OCI-LY7 (cell line): ENCODE measurements around the gene RAB40C. TPM values are rescaled to one million over a fixed set of nuclear protein-coding genes. Genes with fewer than 3 reads are reported as not detected.

Experiments
- BruUV-seq: library from RNA; stranded (reverse); fragments of 400-500 nt; replicated peaks from 2 replicates; lab custom pipeline; 2021; lab: Mats Ljungman, UMichigan
- CTCF ChIA-PET: fragments of 300-600 bp; sonication (Branson Sonifier 250); formaldehyde crosslinking; loops from one replicate; lab custom pipeline; 2022; ENCODE audit warnings: antibody characterized with exemption; ENCODE audit not compliant: unreplicated experiment; lab: Charles Lee
- POLR2A ChIA-PET: fragments of 300-600 bp; sonication (Branson Sonifier 250); formaldehyde crosslinking; loops from one replicate; lab custom pipeline; 2022; ENCODE audit warnings: antibody characterized with exemption; lab: Charles Lee
- DNase-seq: peaks from one replicate; pipeline ENCODE4 v3.0.0-alpha.2; 2015; ENCODE audit warnings: low spot score
- H2AFZ ChIP-seq: fragments of 200-600 bp; sonication (generic), shearing (Covaris generic); 2 replicates; pipeline ENCODE4 v1.6.1; 2014; ENCODE audit warnings: mild to moderate bottlenecking, antibody characterized with exemption, low read length, moderate library complexity
- H3K27ac ChIP-seq: fragments of 200-600 bp; sonication (generic); 2 replicates; pipeline ENCODE4 v1.5.1; 2014; ENCODE audit warnings: mixed run types, low read depth, mild to moderate bottlenecking, moderate library complexity, low read length, inconsistent platforms; ENCODE audit not compliant: poor library complexity, severe bottlenecking
- H3K36me3 ChIP-seq: fragments of 200-600 bp; sonication (generic); 2 replicates; pipeline ENCODE4 v1.6.1; 2014; ENCODE audit warnings: mild to moderate bottlenecking, antibody characterized with exemption, low read length, moderate library complexity, mixed read lengths; ENCODE audit not compliant: insufficient read depth
- H3K4me1 ChIP-seq: fragments of 200-600 bp; sonication (generic); 2 replicates; pipeline ENCODE4 v1.5.1; 2014; ENCODE audit warnings: mild to moderate bottlenecking, low read length; ENCODE audit not compliant: insufficient read depth, poor library complexity, severe bottlenecking
- H3K4me2 ChIP-seq: fragments of 200-600 bp; sonication (generic); 2 replicates; pipeline ENCODE4 v1.6.1; 2014; ENCODE audit warnings: mild to moderate bottlenecking, low read length
- H3K4me3 ChIP-seq: fragments of 200-600 bp; sonication (generic); 2 replicates; pipeline ENCODE4 v1.5.1; 2014; ENCODE audit warnings: mild to moderate bottlenecking, low read depth, low read length; ENCODE audit not compliant: poor library complexity, severe bottlenecking
- H3K79me2 ChIP-seq: fragments of 200-600 bp; sonication (generic); 2 replicates; pipeline ENCODE4 v1.6.1; 2016; ENCODE audit warnings: low read depth, mild to moderate bottlenecking, low read length, moderate library complexity, mixed read lengths; ENCODE audit not compliant: insufficient read depth
- H3K9me2 ChIP-seq: fragments of 200-600 bp; sonication (generic); 2 replicates; pipeline ENCODE4 v1.6.1; 2016; ENCODE audit warnings: mild to moderate bottlenecking, low read length, mixed read lengths; ENCODE audit not compliant: insufficient read depth
- H3K9me3 ChIP-seq: fragments of 200-600 bp; sonication (generic); 2 replicates; pipeline ENCODE4 v1.6.1; 2014; ENCODE audit warnings: mild to moderate bottlenecking, mixed run types, low read length, mixed read lengths
- H4K20me1 ChIP-seq: fragments of 200-600 bp; sonication (generic); 2 replicates; pipeline ENCODE4 v1.6.1; 2014; ENCODE audit warnings: mild to moderate bottlenecking, antibody characterized with exemption, low read length, moderate library complexity, mixed read lengths; ENCODE audit not compliant: insufficient read depth
- CTCF ChIP-seq: fragments of 200-600 bp; sonication (generic); conservative IDR thresholded peaks from 2 replicates; pipeline ENCODE4 v1.5.1; 2014; ENCODE audit warnings: mild to moderate bottlenecking, antibody characterized with exemption, low read length, moderate library complexity, mixed read lengths
- EZH2phosphoT487 ChIP-seq: fragments of 200-600 bp; sonication (generic); IDR thresholded peaks from 2 replicates; pipeline ENCODE4 v1.6.1; 2018; ENCODE audit warnings: low read depth, borderline replicate concordance, mild to moderate bottlenecking, mixed run types, antibody characterized with exemption, low read length, moderate library complexity, mixed read lengths
- intact Hi-C: fragments of 100-400 bp; cut with micrococcal nuclease; formaldehyde crosslinking; loops from one replicate; pipeline ENCODE4 v1.10.0; 2022; ENCODE audit not compliant: unreplicated experiment
- total RNA-seq, 2 experiments: library from RNA; depleted of rRNA in 1 of 2; stranded (reverse); fragments of >200 nt in 1 of 2; shearing (Covaris generic) in 1 of 2; gene quantifications; 2 replicates each; pipeline ENCODE4 v1.2.3, GENCODE V29; 2014 to 2022

Gene RAB40C
- total RNA-seq, 2 experiments from 2014 or later, result 19.3 to 20.9 TPM

GRCh38 chr16:592518-593306, 2.8 kb downstream of the RAB40C start:
- TF ChIP-seq EZH2phosphoT487, result no peak
- no peak for TF ChIP-seq CTCF
- Histone ChIP-seq H3K36me3 (no peaks in the 10 kb centered on the region), H2AFZ (no peak overlapping the region), H3K4me2 (no peak overlapping the region), H3K9me2 (no peaks in the 10 kb centered on the region), H3K79me2 (peaks cover 14% of the 10 kb centered on the region; the same call in 1 of the 2 replicates), H3K27ac (no peak overlapping the region), H3K4me1 (peaks cover 18% of the 10 kb centered on the region), H3K9me3 (no peaks in the 10 kb centered on the region), H4K20me1 (no peaks in the 10 kb centered on the region), H3K4me3 (no peak overlapping the region)
- intact Hi-C loops, result no loop called here
- no TSS peak for BruUV-seq
- ChIA-PET CTCF (interaction anchor here (0.6 kb wide), 1 partner anchor 212 kb away, joined by 3 read pairs; no protein-coding TSS in a partner anchor), POLR2A (interaction anchor here (0.5 to 1.2 kb wide), 2 partner anchors 9 to 44 kb away, joined by 3 read pairs; partner anchors contain the start of gene METTL26)
- no peak for DNase-seq

GRCh38 chr16:593406-593805, 3.5 kb downstream of the RAB40C start:
- H3K4me3 ChIP-seq, result no peak overlapping the region
- intact Hi-C loops, result no loop called here
- ChIA-PET POLR2A (interaction anchor here (0.5 to 1.2 kb wide), 2 partner anchors 9 to 43 kb away, joined by 3 read pairs; partner anchors contain the start of gene METTL26), CTCF (no interaction called here)
- TF ChIP-seq EZH2phosphoT487, result no peak
- no peak for DNase-seq
- H3K9me2 ChIP-seq, result no peaks in the 10 kb centered on the region
- no TSS peak for BruUV-seq
- no peaks in the 10 kb centered on the region for H3K36me3 ChIP-seq
- H3K9me3 ChIP-seq, result no peaks in the 10 kb centered on the region
- H3K79me2 ChIP-seq, result peaks cover 7% of the 10 kb centered on the region; the same call in 1 of the 2 replicates
- peaks cover 18% of the 10 kb centered on the region for H3K4me1 ChIP-seq
- H4K20me1 ChIP-seq, result no peaks in the 10 kb centered on the region
- no peak overlapping the region for H2AFZ ChIP-seq
- H3K27ac ChIP-seq, result no peak overlapping the region
- H3K4me2 ChIP-seq, result no peak overlapping the region

DNA sequence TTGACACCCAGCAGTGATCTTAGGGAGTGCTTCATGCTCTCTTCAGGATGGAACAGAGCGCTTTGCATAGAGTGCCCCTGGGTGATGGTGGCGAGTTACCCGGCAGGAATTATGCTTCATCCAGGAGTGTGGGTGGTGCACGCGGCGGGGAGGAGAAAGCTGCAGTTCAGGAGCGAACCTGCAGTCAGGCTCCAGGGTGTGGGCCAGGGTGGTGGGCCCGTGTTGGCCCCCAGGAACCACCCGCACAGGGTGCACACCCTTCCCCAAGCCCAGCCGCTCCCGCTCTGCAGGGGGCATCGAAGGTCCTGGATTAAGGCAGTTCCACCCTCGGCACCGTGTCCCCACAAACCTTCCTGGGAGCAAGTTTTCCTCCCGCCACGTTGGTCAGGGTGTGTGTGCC, 3.9 kb downstream of the RAB40C start:
- H3K9me2 ChIP-seq, result no peaks in the 10 kb centered on the region
- no peaks in the 10 kb centered on the region for H4K20me1 ChIP-seq
- H3K4me3 ChIP-seq, result no peak overlapping the region
- intact Hi-C loops, result no loop called here
- H3K36me3 ChIP-seq, result peaks cover 1% of the 10 kb centered on the region
- no peak overlapping the region for H2AFZ ChIP-seq
- ChIA-PET CTCF (no interaction called here), POLR2A (interaction anchor here (1.2 kb wide), 1 partner anchor 43 kb away, joined by 3 read pairs; the partner anchor contains the start of gene METTL26)
- TF ChIP-seq CTCF (no peak), EZH2phosphoT487 (no peak)
- no peak for DNase-seq
- no peak overlapping the region for H3K4me2 ChIP-seq
- H3K4me1 ChIP-seq, result peaks cover 18% of the 10 kb centered on the region
- H3K9me3 ChIP-seq, result no peaks in the 10 kb centered on the region
- H3K79me2 ChIP-seq, result peaks cover 7% of the 10 kb centered on the region; the same call in 1 of the 2 replicates
- H3K27ac ChIP-seq, result no peak overlapping the region
- no TSS peak for BruUV-seq
